ENCODE measurements around the gene NPAS1. TPM values are rescaled to one million over a fixed set of nuclear protein-coding genes. Genes with fewer than 3 reads are reported as not detected.

Gene NPAS1, protein sequence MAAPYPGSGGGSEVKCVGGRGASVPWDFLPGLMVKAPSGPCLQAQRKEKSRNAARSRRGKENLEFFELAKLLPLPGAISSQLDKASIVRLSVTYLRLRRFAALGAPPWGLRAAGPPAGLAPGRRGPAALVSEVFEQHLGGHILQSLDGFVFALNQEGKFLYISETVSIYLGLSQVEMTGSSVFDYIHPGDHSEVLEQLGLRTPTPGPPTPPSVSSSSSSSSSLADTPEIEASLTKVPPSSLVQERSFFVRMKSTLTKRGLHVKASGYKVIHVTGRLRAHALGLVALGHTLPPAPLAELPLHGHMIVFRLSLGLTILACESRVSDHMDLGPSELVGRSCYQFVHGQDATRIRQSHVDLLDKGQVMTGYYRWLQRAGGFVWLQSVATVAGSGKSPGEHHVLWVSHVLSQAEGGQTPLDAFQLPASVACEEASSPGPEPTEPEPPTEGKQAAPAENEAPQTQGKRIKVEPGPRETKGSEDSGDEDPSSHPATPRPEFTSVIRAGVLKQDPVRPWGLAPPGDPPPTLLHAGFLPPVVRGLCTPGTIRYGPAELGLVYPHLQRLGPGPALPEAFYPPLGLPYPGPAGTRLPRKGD
- total RNA-seq = 3.4 to 3.9 TPM (median 3.9 TPM) in 3 replicates

DNA sequence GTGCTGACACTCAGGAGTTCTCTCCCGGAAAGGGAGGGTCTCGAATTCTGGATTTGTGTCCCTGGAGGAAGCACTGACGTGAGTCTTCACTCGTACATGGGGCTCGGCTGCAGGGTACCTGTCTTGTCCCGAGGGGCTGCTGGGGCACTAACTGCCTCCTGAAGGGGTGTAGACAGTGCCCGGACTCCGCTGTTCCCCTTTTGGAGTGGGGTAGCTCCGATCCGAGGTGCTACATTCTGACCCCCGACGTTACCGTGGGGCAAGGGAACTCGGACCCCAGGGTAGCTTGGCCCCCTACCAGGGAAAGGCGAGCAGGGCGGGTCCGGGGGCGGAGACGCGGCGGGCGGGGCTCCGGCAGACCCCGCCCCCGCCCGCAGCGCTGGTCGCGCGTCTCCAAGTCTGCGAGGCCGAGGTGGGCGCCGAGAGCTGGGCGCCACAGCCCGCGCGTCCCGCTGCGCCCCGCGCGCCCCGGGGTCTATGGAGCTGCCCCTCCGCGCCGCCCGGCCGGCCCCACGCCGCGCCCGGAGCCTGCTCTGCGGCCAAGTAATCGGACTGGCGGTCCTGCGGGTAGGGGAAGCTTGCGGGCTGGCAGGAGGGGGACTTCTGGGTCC, at the start of gene NPAS1:
Gene NPAS1, plus strand, starts transcription at position 407 of the 611 bp plus-strand sequence. CDS start 1,211 bp downstream, outside the sequence.
- Mint-ChIP-seq H3K4me1 (peaks cover 11% of the 10 kb centered on the region), H3K27me3 (ENCODE audit: low read depth) (peaks cover 58% of the 10 kb centered on the region), H3K9me3 (no peaks in the 10 kb centered on the region)

DNA sequence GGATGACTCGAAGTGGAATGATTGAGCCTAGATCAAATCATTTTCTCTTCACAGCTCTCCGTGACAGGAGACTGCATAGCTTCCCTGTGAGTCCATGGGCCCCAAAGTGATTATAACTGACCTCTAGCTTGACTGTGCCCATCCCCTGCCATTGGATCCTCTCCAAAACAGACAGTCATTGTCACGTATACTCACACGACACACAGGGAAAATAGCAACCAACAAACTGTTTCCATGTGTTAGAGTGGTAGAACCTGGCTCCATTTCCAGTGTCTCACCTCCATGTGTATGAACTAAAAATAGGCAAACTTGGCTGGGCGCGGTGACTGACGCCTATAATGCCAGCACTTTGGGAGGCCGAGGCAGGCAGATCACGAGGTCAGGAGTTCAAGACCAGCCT, 48.8 kb upstream of the NPAS1 start:
- Mint-ChIP-seq H3K27ac (no peak overlapping the region), H3K4me1 (peaks cover 8% of the 10 kb centered on the region), H3K9me3 (no peaks in the 10 kb centered on the region), H3K27me3 (ENCODE audit: low read depth) (no peaks in the 10 kb centered on the region), H3K36me3 (peaks cover 10% of the 10 kb centered on the region), H3K4me3 (no peak overlapping the region)
- no peak for DNase-seq (ENCODE audit: low spot score in 2 of 2, unreplicated experiment in 2 of 2)
- TF ChIP-seq, protein P1, sequence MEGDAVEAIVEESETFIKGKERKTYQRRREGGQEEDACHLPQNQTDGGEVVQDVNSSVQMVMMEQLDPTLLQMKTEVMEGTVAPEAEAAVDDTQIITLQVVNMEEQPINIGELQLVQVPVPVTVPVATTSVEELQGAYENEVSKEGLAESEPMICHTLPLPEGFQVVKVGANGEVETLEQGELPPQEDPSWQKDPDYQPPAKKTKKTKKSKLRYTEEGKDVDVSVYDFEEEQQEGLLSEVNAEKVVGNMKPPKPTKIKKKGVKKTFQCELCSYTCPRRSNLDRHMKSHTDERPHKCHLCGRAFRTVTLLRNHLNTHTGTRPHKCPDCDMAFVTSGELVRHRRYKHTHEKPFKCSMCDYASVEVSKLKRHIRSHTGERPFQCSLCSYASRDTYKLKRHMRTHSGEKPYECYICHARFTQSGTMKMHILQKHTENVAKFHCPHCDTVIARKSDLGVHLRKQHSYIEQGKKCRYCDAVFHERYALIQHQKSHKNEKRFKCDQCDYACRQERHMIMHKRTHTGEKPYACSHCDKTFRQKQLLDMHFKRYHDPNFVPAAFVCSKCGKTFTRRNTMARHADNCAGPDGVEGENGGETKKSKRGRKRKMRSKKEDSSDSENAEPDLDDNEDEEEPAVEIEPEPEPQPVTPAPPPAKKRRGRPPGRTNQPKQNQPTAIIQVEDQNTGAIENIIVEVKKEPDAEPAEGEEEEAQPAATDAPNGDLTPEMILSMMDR (IDR thresholded peaks at IDR 0.05; ENCODE audit: unreplicated experiment) = no peak

More for the DNA sequence above, at the start of gene NPAS1:
- DNase-seq (ENCODE audit: low spot score in 2 of 2, unreplicated experiment in 2 of 2) = no peak
- peak within 1 kb of the TSS; percentile 56 for H3K4me3 Mint-ChIP-seq
- no peak within 1 kb of the TSS for H3K27ac Mint-ChIP-seq
- TF ChIP-seq, protein P1 (IDR thresholded peaks at IDR 0.05; ENCODE audit: unreplicated experiment) = no peak
- no peaks in the 10 kb centered on the region for H3K36me3 Mint-ChIP-seq

DNA sequence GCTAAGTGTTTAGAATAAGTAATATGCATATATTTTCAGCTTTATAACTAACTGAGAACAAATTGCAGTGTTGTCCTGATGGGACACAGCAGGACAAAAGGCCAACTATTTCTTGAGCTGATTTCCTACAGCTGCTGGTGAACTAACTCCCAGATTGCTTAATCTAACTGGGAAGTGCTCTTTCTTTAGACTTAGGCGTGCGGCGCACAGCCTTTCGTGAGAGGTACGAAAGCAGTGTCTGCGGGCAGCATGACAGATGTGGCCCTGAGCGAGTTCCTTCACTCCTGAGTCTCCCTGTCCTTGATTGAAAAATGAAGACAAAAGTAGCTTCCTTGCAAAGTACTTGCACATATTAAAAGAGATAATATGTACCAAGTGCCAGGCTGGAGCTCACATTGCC, 47.3 kb upstream of the NPAS1 start:
- Mint-ChIP-seq H3K27me3 (ENCODE audit: low read depth) (no peaks in the 10 kb centered on the region), H3K4me3 (no peak overlapping the region), H3K36me3 (peaks cover 6% of the 10 kb centered on the region), H3K27ac (no peak overlapping the region), H3K9me3 (no peaks in the 10 kb centered on the region), H3K4me1 (peaks cover 21% of the 10 kb centered on the region)
- no peak for DNase-seq (ENCODE audit: low spot score in 2 of 2, unreplicated experiment in 2 of 2)
- TF ChIP-seq, protein P1 (IDR thresholded peaks at IDR 0.05; ENCODE audit: unreplicated experiment) = no peak

DNA sequence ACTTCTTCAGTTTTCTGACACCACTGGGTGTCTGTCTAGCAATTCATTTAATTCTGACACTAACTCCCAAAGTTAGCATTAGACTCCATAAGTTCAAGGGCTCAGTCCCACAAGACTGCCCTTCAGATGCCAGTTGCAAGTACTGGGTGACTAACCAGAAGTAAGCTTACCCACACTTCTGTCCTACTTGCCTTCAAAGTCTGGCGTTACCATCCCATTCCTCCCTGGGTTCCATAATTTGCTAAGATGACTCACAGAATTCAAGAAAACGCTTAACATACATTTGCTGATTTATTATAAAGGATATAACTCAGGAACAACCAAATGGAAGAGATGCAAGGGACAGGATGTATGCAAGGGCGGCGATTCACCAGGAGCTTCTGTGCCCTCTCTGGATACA, 45.5 kb upstream of the NPAS1 start:
- Mint-ChIP-seq H3K4me3 (no peak overlapping the region), H3K4me1 (peaks cover 33% of the 10 kb centered on the region), H3K27me3 (ENCODE audit: low read depth) (no peaks in the 10 kb centered on the region), H3K36me3 (no peaks in the 10 kb centered on the region), H3K9me3 (no peaks in the 10 kb centered on the region), H3K27ac (no peak overlapping the region)
- DNase-seq (ENCODE audit: low spot score in 2 of 2, unreplicated experiment in 2 of 2) = no peak
- TF ChIP-seq, protein P1 (IDR thresholded peaks at IDR 0.05; ENCODE audit: unreplicated experiment) = no peak

DNA sequence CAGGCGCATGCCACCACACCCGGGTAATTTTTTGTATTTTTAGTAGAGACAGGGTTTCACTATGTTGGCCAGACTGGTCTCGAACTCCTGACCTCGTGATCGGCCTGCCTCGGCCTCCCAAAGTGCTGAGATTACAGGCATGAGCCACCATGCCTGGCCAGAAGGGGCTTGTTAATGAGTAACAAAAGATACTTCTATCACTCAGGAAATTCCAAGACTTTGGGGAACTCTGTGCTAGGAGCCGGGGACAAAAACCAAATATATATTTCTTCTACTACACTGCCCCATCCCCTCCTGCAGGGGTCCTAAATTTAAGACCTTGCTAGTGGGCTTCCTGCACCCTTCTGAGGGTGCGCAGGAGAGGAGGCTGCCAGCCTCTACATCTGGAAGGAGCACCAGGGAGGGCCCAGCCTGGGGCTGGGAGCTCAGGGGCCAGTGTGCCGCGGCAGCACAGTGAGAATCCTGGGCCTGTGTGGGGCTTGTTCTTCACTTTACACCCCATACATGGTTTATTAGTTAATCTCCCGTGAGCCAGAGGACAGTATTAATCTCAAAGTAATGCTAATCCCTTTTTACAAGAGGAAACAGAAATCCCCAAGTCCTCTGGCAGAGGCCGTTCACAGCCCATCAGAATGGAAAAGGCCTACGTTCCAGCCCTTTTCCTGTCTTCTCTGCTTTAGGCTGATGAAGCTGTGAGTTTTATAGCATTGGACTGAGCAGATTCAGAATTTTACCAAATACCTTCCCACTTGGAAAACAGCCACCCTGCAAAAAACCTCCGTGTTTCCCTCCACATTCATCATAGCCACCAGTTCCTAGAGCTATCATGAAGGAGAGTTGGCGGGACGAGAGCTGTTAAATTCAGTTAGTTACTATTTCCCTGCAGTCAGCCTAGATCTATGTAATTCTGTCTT, 44.4 kb upstream of the NPAS1 start:
- H3K27ac Mint-ChIP-seq = peak overlapping the region; percentile 95
- peaks cover 39% of the 10 kb centered on the region for H3K4me1 Mint-ChIP-seq
- no peaks in the 10 kb centered on the region for H3K9me3 Mint-ChIP-seq
- H3K27me3 Mint-ChIP-seq (ENCODE audit: low read depth) = no peaks in the 10 kb centered on the region
- no peak overlapping the region for H3K4me3 Mint-ChIP-seq
- TF ChIP-seq, protein P1 (IDR thresholded peaks at IDR 0.05; ENCODE audit: unreplicated experiment) = no peak
- H3K36me3 Mint-ChIP-seq = no peaks in the 10 kb centered on the region
- no peak for DNase-seq (ENCODE audit: low spot score in 2 of 2, unreplicated experiment in 2 of 2)

All from mesothelial cell of epicardium (in vitro differentiated cells).